Smooth muscle cell (in vitro differentiated cells): ENCODE measurements around the gene CNTN6. TPM values are rescaled to one million over a fixed set of nuclear protein-coding genes. Genes with fewer than 3 reads are reported as not detected.

ENCODE experiments used
- DNase-seq: peaks from one replicate; lab custom pipeline; 2025; ENCODE audit not compliant: unreplicated experiment; lab: John Stamatoyannopoulos, UW
- H2AFZ ChIP-seq: fragments of 200-600 bp; sonication (generic); 2 replicates; pipeline ENCODE4 v1.6.0; 2016; ENCODE audit warnings: antibody characterized with exemption, low read depth, mild to moderate bottlenecking
- H3F3A ChIP-seq: fragments of 200-600 bp; sonication (generic); 2 replicates; pipeline ENCODE4 v1.6.0; 2017; ENCODE audit warnings: antibody characterized with exemption, low read depth
- H3K27ac ChIP-seq: fragments of 200-600 bp; sonication (generic); 2 replicates; pipeline ENCODE4 v1.5.1; 2016; ENCODE audit warnings: low read depth, mild to moderate bottlenecking
- H3K27me3 ChIP-seq: fragments of 200-600 bp; sonication (generic); 2 replicates; pipeline ENCODE4 v1.6.1; 2016; ENCODE audit warnings: low read depth, mild to moderate bottlenecking
- H3K36me3 ChIP-seq: fragments of 200-600 bp; sonication (generic); 2 replicates; pipeline ENCODE4 v1.5.1; 2016; ENCODE audit warnings: low read depth
- H3K4me1 ChIP-seq: fragments of 200-600 bp; sonication (generic); 2 replicates; pipeline ENCODE4 v1.5.1; 2016; ENCODE audit warnings: low read depth
- H3K4me2 ChIP-seq: fragments of 200-600 bp; sonication (generic); 2 replicates; pipeline ENCODE4 v1.6.0; 2016; ENCODE audit warnings: mild to moderate bottlenecking
- H3K4me3 ChIP-seq: fragments of 200-600 bp; sonication (generic); 2 replicates; pipeline ENCODE4 v1.5.1; 2016; ENCODE audit warnings: mild to moderate bottlenecking
- H3K79me2 ChIP-seq: fragments of 200-600 bp; sonication (generic); 2 replicates; pipeline ENCODE4 v1.6.0; 2016; ENCODE audit warnings: low read depth, mild to moderate bottlenecking
- H3K9ac ChIP-seq: fragments of 200-600 bp; sonication (generic); 2 replicates; pipeline ENCODE4 v1.6.0; 2016; ENCODE audit warnings: low read depth
- H3K9me3 ChIP-seq: fragments of 200-600 bp; sonication (generic); replicated peaks from 2 replicates; pipeline ENCODE4 v1.5.1; 2016; ENCODE audit warnings: low read depth
- H4K20me1 ChIP-seq: fragments of 200-600 bp; sonication (generic); 2 replicates; pipeline ENCODE4 v1.6.0; 2016; ENCODE audit warnings: low read depth
- WGBS: methylation state at CpG from one replicate; pipeline ENCODE4 v1.1.7; 2016; ENCODE audit warnings: low lambda C conversion rate; 5-methylcytosine and 5-hydroxymethylcytosine counted together
- polyA plus RNA-seq: library from polyadenylated mRNA; unstranded; fragments of >200 nt; fragmentation: Nextera tagmentation; extraction: Ambion mirVana; gene quantifications from 2 replicates; pipeline ENCODE4 v1.2.1, GENCODE V29; 2016
- total RNA-seq: library from RNA; depleted of rRNA; stranded (reverse); fragments of >200 nt; gene quantifications from 2 replicates; pipeline ENCODE4 v1.2.3, GENCODE V29; 2014
- TF ChIP-seq, protein P1 (sequence below): fragments of 200-600 bp; sonication (generic); IDR thresholded peaks from 2 replicates; pipeline ENCODE4 v1.5.1; 2017; ENCODE audit warnings: borderline replicate concordance, mild to moderate bottlenecking, antibody characterized with exemption; ENCODE audit not compliant: insufficient read depth, poor library complexity, severe bottlenecking

CNTN6 gene
- total and polyA plus RNA-seq, 2 experiments from 2014 or later, result 8.1 to 11.1 TPM

DNA sequence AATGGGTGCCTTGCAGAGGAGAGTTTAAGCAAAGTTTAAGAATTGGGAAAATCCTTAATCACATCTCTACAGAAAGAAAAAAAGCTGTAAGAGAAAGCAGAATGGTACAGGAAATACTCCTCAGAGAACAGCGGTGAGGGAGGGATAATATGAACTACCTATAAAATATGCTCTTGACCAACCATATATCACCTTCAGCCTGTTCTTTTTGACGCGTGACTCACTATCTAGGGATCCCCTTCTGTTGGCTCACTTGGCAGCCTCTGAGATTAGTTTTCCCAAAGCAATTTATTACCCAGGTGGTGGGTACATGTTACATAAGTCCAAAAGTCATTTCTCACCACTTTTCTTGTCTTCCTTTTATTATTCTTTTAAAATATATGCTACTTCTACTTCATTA is 97.7 kb downstream of the CNTN6 start:
- Histone ChIP-seq H3K27ac (no peak overlapping the region), H4K20me1 (no peaks in the 10 kb centered on the region)
- no peak for DNase-seq

DNA sequence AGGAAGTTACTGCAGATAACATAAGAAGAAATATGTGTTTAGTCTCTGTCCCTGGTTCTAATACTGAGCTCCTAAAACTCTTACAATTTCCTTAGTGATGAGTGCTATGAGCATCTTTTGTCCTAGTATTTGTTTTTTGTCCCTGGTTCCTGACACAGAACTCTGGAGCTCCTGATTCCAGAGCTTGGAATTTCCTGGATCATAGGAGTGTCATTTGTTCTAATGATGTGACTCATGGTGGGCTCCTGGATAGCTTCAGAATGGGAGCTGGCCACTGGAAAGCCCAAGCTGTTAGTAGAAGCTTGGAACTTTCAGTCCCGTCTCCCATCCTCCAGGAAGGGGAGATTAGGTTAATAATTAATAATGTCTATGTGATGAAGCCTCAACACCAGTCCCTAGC is 98.2 kb downstream of the CNTN6 start:
- no peaks in the 10 kb centered on the region for H4K20me1 ChIP-seq
- no peak overlapping the region for H3K9ac ChIP-seq
- H3K79me2 ChIP-seq, result no peaks in the 10 kb centered on the region
- no peaks in the 10 kb centered on the region for H3K36me3 ChIP-seq
- DNase-seq, result no peak
- no peak overlapping the region for H3K4me3 ChIP-seq
- H3F3A ChIP-seq, result no peaks in the 10 kb centered on the region
- H2AFZ ChIP-seq, result no peak overlapping the region
- H3K4me2 ChIP-seq, result no peak overlapping the region
- no peaks in the 10 kb centered on the region for H3K4me1 ChIP-seq
- 50% methylated on average over 1 of the region's 1 CpG for WGBS
- H3K27ac ChIP-seq, result no peak overlapping the region
- H3K27me3 ChIP-seq, result no peaks in the 10 kb centered on the region
- no peaks in the 10 kb centered on the region for H3K9me3 ChIP-seq
- TF ChIP-seq, protein P1, sequence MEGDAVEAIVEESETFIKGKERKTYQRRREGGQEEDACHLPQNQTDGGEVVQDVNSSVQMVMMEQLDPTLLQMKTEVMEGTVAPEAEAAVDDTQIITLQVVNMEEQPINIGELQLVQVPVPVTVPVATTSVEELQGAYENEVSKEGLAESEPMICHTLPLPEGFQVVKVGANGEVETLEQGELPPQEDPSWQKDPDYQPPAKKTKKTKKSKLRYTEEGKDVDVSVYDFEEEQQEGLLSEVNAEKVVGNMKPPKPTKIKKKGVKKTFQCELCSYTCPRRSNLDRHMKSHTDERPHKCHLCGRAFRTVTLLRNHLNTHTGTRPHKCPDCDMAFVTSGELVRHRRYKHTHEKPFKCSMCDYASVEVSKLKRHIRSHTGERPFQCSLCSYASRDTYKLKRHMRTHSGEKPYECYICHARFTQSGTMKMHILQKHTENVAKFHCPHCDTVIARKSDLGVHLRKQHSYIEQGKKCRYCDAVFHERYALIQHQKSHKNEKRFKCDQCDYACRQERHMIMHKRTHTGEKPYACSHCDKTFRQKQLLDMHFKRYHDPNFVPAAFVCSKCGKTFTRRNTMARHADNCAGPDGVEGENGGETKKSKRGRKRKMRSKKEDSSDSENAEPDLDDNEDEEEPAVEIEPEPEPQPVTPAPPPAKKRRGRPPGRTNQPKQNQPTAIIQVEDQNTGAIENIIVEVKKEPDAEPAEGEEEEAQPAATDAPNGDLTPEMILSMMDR, result no peak

More for the DNA sequence above, 97.7 kb downstream of the CNTN6 start:
- no peak overlapping the region for H3K4me2 ChIP-seq
- H3K27me3 ChIP-seq, result no peaks in the 10 kb centered on the region
- WGBS, result 90% methylated on average over 3 of the region's 3 CpGs
- no peaks in the 10 kb centered on the region for H3K9me3 ChIP-seq
- no peaks in the 10 kb centered on the region for H3K4me1 ChIP-seq
- H3K79me2 ChIP-seq, result no peaks in the 10 kb centered on the region
- no peak overlapping the region for H3K4me3 ChIP-seq
- H3K9ac ChIP-seq, result no peak overlapping the region
- TF ChIP-seq, protein P1, result no peak
- H2AFZ ChIP-seq, result no peak overlapping the region
- no peaks in the 10 kb centered on the region for H3K36me3 ChIP-seq
- no peaks in the 10 kb centered on the region for H3F3A ChIP-seq

DNA sequence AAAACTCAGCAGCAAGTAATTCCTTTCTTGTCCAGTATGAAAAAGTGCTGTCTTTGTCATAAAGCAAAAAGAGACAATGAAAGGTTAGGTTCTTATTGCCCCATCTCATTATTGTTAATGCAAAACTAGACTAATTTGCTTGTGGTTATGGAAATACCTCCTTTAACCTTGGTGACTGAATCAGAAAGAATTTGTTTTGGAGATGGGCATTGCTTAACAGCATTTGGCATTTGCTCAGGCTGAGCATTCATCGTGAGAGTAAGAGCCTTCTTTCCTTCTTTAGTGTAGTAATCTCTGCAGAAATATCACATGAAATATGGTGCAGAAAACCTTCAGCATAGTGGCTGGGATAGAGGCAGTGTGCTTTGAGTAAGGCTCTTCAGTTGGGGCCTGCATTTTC is 103.1 kb downstream of the CNTN6 start:
- WGBS, result 11% methylated on average over 1 of the region's 1 CpG
- TF ChIP-seq, protein P1, result no peak
- H3K4me3 ChIP-seq, result no peak overlapping the region

DNA sequence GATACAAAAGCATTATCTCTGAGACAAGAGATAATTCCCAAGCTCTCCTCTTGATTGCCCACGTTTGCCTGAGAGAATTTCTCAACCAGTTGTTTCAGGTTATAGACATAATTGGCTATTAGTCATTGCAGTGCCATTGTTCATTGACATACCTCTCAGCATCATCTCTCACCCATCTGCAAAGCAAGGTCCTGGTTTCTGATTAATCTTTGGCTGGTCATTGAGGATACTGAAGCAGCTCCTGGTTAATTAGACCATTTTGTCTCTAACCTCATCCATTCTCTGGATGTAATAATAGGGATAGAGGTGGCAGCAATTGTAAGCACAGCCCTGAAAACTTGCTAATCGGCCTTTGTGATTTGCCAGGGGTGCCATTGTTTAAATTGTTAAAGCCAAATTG is 104.2 kb downstream of the CNTN6 start:
- Histone ChIP-seq H2AFZ (no peak overlapping the region), H3K27me3 (no peaks in the 10 kb centered on the region), H3K9me3 (no peaks in the 10 kb centered on the region), H3K4me2 (no peak overlapping the region), H4K20me1 (no peaks in the 10 kb centered on the region), H3F3A (no peaks in the 10 kb centered on the region), H3K27ac (no peak overlapping the region), H3K4me3 (no peak overlapping the region), H3K36me3 (no peaks in the 10 kb centered on the region), H3K79me2 (no peaks in the 10 kb centered on the region), H3K9ac (no peak overlapping the region), H3K4me1 (peaks cover 11% of the 10 kb centered on the region)
- TF ChIP-seq, protein P1, result no peak
- 52% methylated on average over 2 of the region's 2 CpGs for WGBS
- DNase-seq, result no peak

More for the DNA sequence above, 103.1 kb downstream of the CNTN6 start:
- no peak for DNase-seq
- no peak overlapping the region for H2AFZ ChIP-seq
- no peaks in the 10 kb centered on the region for H3K36me3 ChIP-seq
- no peaks in the 10 kb centered on the region for H4K20me1 ChIP-seq
- no peak overlapping the region for H3K9ac ChIP-seq
- no peaks in the 10 kb centered on the region for H3K79me2 ChIP-seq
- H3K4me1 ChIP-seq, result peaks cover 11% of the 10 kb centered on the region
- H3K27me3 ChIP-seq, result no peaks in the 10 kb centered on the region
- peak overlapping the region; percentile 21 for H3K27ac ChIP-seq
- no peaks in the 10 kb centered on the region for H3F3A ChIP-seq
- no peaks in the 10 kb centered on the region for H3K9me3 ChIP-seq
- H3K4me2 ChIP-seq, result peak overlapping the region; percentile 20
